Renal cortex interstitium (tissue), 3 donors: ENCODE data around the gene BRWD1. TPM values are rescaled to one million over a fixed set of nuclear protein-coding genes. Genes with fewer than 3 reads are reported as not detected.

Experiments used
- polyA plus RNA-seq, 3 donors: library from polyadenylated mRNA; unstranded; fragments of 120-200 nt; gene quantifications; one replicate each; pipeline ENCODE4 v1.2.1, GENCODE V29; 2013; ENCODE audit not compliant: insufficient read length in 3 of 3

The BRWD1 gene
- polyA plus RNA-seq, 3 donors: 43.9 to 54.7 (median 50.9) TPM

Other genes with a start within 250 kb of the BRWD1 start
- 10 to 100 TPM; 39.6 to 50.8 (median 48.7) TPM for gene PSMG1, start 130.2 kb downstream of the BRWD1 start, polyA plus RNA-seq
- 100 to 1,000 TPM; 663 to 818 (median 691) TPM for gene HMGN1, start 35.5 kb upstream of the BRWD1 start, polyA plus RNA-seq
- gene LCA5L, start 132.1 kb upstream of the BRWD1 start, polyA plus RNA-seq: 1 to 10 TPM; 3.8 to 7.2 (median 3.9) TPM
- gene SH3BGR, start 138.3 kb upstream of the BRWD1 start, polyA plus RNA-seq: 1 to 10 TPM; 2.5 to 3.5 (median 2.9) TPM